Heart right ventricle (tissue), 16 donors: Measurements from ENCODE around the gene FKTN. TPM values are rescaled to one million over a fixed set of nuclear protein-coding genes. Genes with fewer than 3 reads are reported as not detected.

Source experiments
- ATAC-seq, 8 donors: fragments of 200-7000 bp; cut with Tn5 transposase; one replicate each; pipeline ENCODE4 v1.9.1; 2020; ENCODE audit warnings: mild to moderate bottlenecking in 8 of 8, moderate library complexity in 8 of 8, moderate number of reproducible peaks in 1 of 8
- DNase-seq, 2 donors: peaks; one replicate each; pipeline ENCODE4 v3.0.0-alpha.2; 2020
- H3K27ac ChIP-seq, 10 donors: fragments of 200-600 bp; sonication (generic) in 2 of 10; one replicate each; pipeline versions ENCODE4 v1.5.0 to v1.8.0; 2020 to 2022; ENCODE audit warnings: mild to moderate bottlenecking in 3 of 10
- H3K27me3 ChIP-seq, 7 donors: fragments of 200-600 bp; one replicate each; pipeline ENCODE4 v1.8.0; 2021 to 2022; ENCODE audit warnings: mild to moderate bottlenecking in 2 of 7
- H3K36me3 ChIP-seq, 9 donors: fragments of 200-600 bp; sonication (generic) in 1 of 9; one replicate each; pipeline versions ENCODE4 v1.5.0 to v1.8.0; 2020 to 2022; ENCODE audit warnings: mild to moderate bottlenecking in 2 of 9
- H3K4me1 ChIP-seq, 9 donors: fragments of 200-600 bp; sonication (generic) in 1 of 9; one replicate each; pipeline versions ENCODE4 v1.5.0 to v1.8.0; 2020 to 2022; ENCODE audit warnings: mild to moderate bottlenecking in 4 of 9
- H3K4me3 ChIP-seq, 10 donors: fragments of 200-600 bp; sonication (generic) in 2 of 10; one replicate each; pipeline versions ENCODE4 v1.5.0 to v1.8.0; 2020 to 2022; ENCODE audit warnings: mild to moderate bottlenecking in 7 of 10, moderate library complexity in 2 of 10
- H3K9me3 ChIP-seq, 11 donors: fragments of 200-600 bp in 10 of 11; sonication (generic) in 2 of 11; one replicate each; pipeline versions ENCODE4 v1.5.0 to v1.8.0; 2013 to 2022; ENCODE audit warnings: mild to moderate bottlenecking in 2 of 11, control low read depth in 1 of 11, moderate library complexity in 1 of 11
- CTCF ChIP-seq, 9 donors: fragments of 200-600 bp; sonication (generic) in 2 of 9; IDR thresholded peaks; one replicate each; pipeline versions ENCODE4 v1.5.0 to v1.8.0; 2021 to 2022; ENCODE audit warnings: antibody characterized with exemption in 9 of 9, mild to moderate bottlenecking in 5 of 9, moderate library complexity in 1 of 9
- WGBS, 2 donors: extraction: QIAGEN DNeasy Blood & Tissue Kit; methylation state at CpG; one replicate each; pipeline ENCODE4 v1.1.7; 2013; ENCODE audit warnings: inconsistent platforms in 1 of 2; 5-methylcytosine and 5-hydroxymethylcytosine counted together
- intact Hi-C, 10 donors: fragments of 100-400 bp; cut with DNase I; formaldehyde crosslinking; loops; one replicate each; pipeline versions ENCODE4 v1.11.1 to v1.14.2; 2022
- polyA plus RNA-seq, 2 donors: library from polyadenylated mRNA; stranded (reverse); fragments of 200-250 nt; gene quantifications; one replicate each; pipeline ENCODE4 v1.2.3, GENCODE V29; 2013
- total RNA-seq, 10 donors: library from RNA; stranded (reverse); fragmentation: NEBNext Ultra II Directional in 3 of 10; extraction: Animal tissue kit (Norgen Biotek cat#: 25700) in 3 of 10; gene quantifications; one replicate each; pipeline versions ENCODE4 v1.2.1 to v1.2.4, GENCODE V29; 2021 to 2023
- donor health status: Arrhythmogenic right ventricular cardiomyopathy.
- donor health status: ischemic (EF 13 %, LVEDD 7.1; RV severe dilation, severe dysfunction).
- donor health status: healthy with polysubstance abuse.
- donor health status: DM: no; HTN: yes; CAD: no.
- donor health status: DM: no; HTN: no; CAD: no.
- donor health status: ischemic (EF 25% LVEDD 6.9; RV normal size, moderate dysfunction).
- donor health status: ischemic (EF 25% LVEDD 5.7; RV mildly dilated, moderate dysfunction).
- donor health status: healthy.
- donor health status: DM: yes; HTN: yes; CAD: no.
- donor health status: Ischemic cardiomyopathy.
- donor health status: ischemic (EF 35%, LVEDD 5.7; RV mildly dilated, moderate dysfunction).
- donor health status: nonischemic (EF 11% LVEDD 7.7; RV severe dilation, severe dysfunction).
- donor health status: DM: yes; HTN: yes; CAD: no.
- donor health status: PGD.
- donor health status: ischemic (EF 29% LVEDD 5.4; RV normal size, mild dysfunction).
- donor health status: nonischemic (EF 23%, LVEDD 6.1; RV moderate dilation, normal function).

The FKTN gene
- total and polyA plus RNA-seq, 12 donors: 2.2 to 12.7 (median 7.8) TPM

- peaks cover 0 to 4% (median under 1%) of the 10 kb centered on the region in 11 donors for H3K9me3 ChIP-seq
- intact Hi-C loops: no loop called here
- DNase-seq (no peak), ATAC-seq (no peak)
- no peak for TF ChIP-seq CTCF (IDR thresholded peaks at IDR 0.05)
- peaks cover 0 to 76% (median 0%) of the 10 kb centered on the region in 9 donors for H3K36me3 ChIP-seq
- H3K4me1 ChIP-seq: no peaks in the 10 kb centered on the region
- H3K27ac ChIP-seq: no peak overlapping the region
- H3K27me3 ChIP-seq: no peaks in the 10 kb centered on the region
- no peak overlapping the region for H3K4me3 ChIP-seq
- 80 to 89% methylated on average over 1 of the region's 1 CpG for WGBS, 2 donors
Observed at GRCh38 chr9:105636331-105636730, 78.4 kb downstream of the FKTN start.

GRCh38 chr9:105637787-105638395 lies 80.0 kb downstream of the FKTN start:
- intact Hi-C loops: no loop called here
- TF ChIP-seq CTCF (IDR thresholded peaks at IDR 0.05): peak in 7 of 9 donors; percentile 11 to 46 (median 34)
- H3K4me1 ChIP-seq: no peaks in the 10 kb centered on the region
- no peak overlapping the region for H3K27ac ChIP-seq
- H3K27me3 ChIP-seq: no peaks in the 10 kb centered on the region
- ATAC-seq (no peak), DNase-seq (no peak)
- H3K36me3 ChIP-seq: peaks cover 0 to 89% (median 0%) of the 10 kb centered on the region in 9 donors
- no peak overlapping the region for H3K4me3 ChIP-seq
- WGBS, 2 donors: 92 to 95% methylated on average over 4 of the region's 4 CpGs
- peaks cover 0 to 20% (median 9%) of the 10 kb centered on the region in 11 donors for H3K9me3 ChIP-seq

- Histone ChIP-seq H3K9me3 (peaks cover 0 to 22% (median 9%) of the 10 kb centered on the region in 11 donors), H3K27me3 (no peaks in the 10 kb centered on the region), H3K36me3 (peaks cover 0 to 75% (median 0%) of the 10 kb centered on the region in 9 donors), H3K4me1 (no peaks in the 10 kb centered on the region), H3K27ac (no peak overlapping the region), H3K4me3 (no peak overlapping the region)
- ATAC-seq: no peak
- no peak for TF ChIP-seq CTCF (IDR thresholded peaks at IDR 0.05)
- intact Hi-C loops: no loop called here
- no peak for DNase-seq
Observed at GRCh38 chr9:105639936-105640335, 82.0 kb downstream of the FKTN start.

GRCh38 chr9:105643795-105644194 lies 85.9 kb downstream of the FKTN start:
- Histone ChIP-seq H3K4me3 (no peak overlapping the region), H3K27me3 (no peaks in the 10 kb centered on the region), H3K36me3 (peaks cover 0 to 38% (median 0%) of the 10 kb centered on the region in 9 donors), H3K4me1 (no peaks in the 10 kb centered on the region), H3K9me3 (peaks cover 0 to 22% (median 9%) of the 10 kb centered on the region in 11 donors), H3K27ac (no peak overlapping the region)
- DNase-seq: no peak
- TF ChIP-seq CTCF (IDR thresholded peaks at IDR 0.05): no peak
- intact Hi-C loops: no loop called here
- ATAC-seq: no peak
